Stimulated activated CD4-positive, alpha-beta T cell treated with anti-CD3 and anti-CD28 coated beads, Interleukin-12 subunit alpha, Interleukin-12 subunit beta, amount 100 ng/mL, for 24 hours (primary cell): ENCODE measurements around the gene SYCP2.

ENCODE experiments used
- DNase-seq, 2 experiments: peaks; one replicate each; pipeline ENCODE4 v3.0.0-alpha.2; 2020; ENCODE audit warnings: low read depth in 2 of 2

The SYCP2 gene

GRCh38 chr20:59823030-59823423, 110.4 kb downstream of the SYCP2 start:
- no peak for DNase-seq

- DNase-seq, result no peak
These were observed 111.0 kb downstream of the SYCP2 start for GRCh38 chr20:59822291-59823029.

GRCh38 chr20:59821788-59822187, 111.6 kb downstream of the SYCP2 start:
- DNase-seq, result no peak

- DNase-seq, result no peak
These were observed 112.2 kb downstream of the SYCP2 start for GRCh38 chr20:59821201-59821600.

GRCh38 chr20:59820204-59821041, 113.0 kb downstream of the SYCP2 start:
- DNase-seq, result no peak

GRCh38 chr20:59819496-59820203, 113.8 kb downstream of the SYCP2 start:
- no peak for DNase-seq

- no peak for DNase-seq
These were observed 114.5 kb downstream of the SYCP2 start for GRCh38 chr20:59818911-59819310.

GRCh38 chr20:59817846-59818615, 115.4 kb downstream of the SYCP2 start:
- no peak for DNase-seq

- DNase-seq, result no peak
These were observed 116.0 kb downstream of the SYCP2 start for GRCh38 chr20:59817406-59817805.

- no peak for DNase-seq
These were observed 117.2 kb downstream of the SYCP2 start for GRCh38 chr20:59816146-59816738.

GRCh38 chr20:59814840-59815340, 118.5 kb downstream of the SYCP2 start:
- no peak for DNase-seq

GRCh38 chr20:59813948-59814839, 119.2 kb downstream of the SYCP2 start:
- DNase-seq, result no peak
